HG03432 (cell line): ENCODE results near the gene CST1.
"Not testable (repeated sequence)": the region's sequence is repeated elsewhere in the genome, so short reads cannot be mapped to it uniquely, and the experiment has no call there.

Experiments
- ATAC-seq: cut with Tn5 transposase; IDR thresholded peaks from one replicate; pipeline ENCODE4 v1.9.1; 2021; ENCODE audit warnings: mild to moderate bottlenecking, moderate library complexity; ENCODE audit not compliant: unreplicated experiment

CST1 gene

DNA sequence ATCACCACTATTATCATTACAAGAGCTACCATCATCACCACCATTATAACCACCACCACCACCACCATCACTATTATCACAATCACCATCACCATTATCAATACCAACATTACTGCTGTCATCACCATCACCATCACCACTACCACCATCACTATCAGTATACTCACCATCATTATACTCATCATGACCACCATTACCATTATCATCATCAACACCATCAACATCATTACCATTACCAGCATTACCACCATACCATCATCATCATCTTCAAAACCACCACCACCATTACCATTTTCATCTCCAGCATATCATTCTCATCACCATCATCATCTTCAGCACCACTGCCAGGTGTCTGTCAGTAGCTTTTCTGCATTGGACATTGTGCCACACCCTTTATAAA, 39.0 kb downstream of the CST1 start:
- not testable (repeated sequence) for ATAC-seq

DNA sequence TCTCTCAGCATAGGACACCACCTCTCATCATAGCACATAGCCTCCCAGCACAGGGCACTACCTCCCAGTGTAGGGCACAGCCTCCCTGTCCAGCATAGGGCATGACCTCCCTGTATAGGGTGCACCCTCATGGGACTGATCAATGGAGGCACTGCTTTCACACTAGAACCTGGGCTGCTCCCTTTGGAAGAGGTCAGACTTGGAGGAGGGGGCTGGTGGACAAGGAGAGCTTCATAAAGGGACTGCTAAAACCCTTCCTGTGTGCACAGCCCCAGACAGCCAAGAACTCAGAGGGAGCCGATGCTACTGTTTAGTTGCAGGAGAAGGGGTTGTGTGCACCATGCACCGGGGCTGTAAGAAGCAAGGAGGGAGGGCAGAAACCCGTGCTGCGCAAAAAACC, 40.0 kb downstream of the CST1 start:
- no peak for ATAC-seq

DNA sequence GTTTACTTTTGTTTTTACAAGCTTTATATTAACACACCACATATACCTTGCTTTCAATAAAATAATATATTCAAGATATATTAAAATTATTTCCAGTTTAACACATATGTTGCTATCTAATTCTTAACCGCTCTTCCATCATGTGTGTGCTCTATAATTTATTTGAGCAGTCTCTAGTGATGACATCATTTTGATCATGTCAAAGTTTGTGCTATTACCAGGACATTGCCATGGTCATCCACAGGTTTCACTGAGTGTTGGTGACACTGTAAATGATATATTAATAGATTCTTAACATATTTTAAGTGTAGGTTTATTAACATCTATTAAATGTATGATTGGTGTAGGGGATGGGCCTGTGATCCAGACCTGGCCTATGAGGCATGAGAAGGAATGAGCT, 44.8 kb downstream of the CST1 start:
- ATAC-seq, result no peak

DNA sequence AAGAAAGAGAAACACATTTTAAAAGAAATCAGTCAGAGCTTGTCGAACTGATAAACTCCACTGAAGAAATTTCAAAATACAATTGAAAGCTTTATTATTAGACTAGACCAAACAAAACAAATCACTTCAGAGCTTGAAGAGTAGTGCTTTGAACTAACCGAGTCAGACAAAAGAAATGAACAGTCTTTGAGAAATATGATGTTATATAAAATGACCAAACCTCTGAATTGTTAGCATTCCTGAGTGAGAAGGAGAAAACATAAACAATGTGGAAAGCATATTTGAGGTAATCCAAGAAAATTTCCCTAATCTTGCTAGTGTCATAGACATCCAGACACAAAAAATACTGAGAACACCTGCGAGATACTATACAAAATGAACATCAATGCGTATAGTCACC, 48.7 kb downstream of the CST1 start:
- no peak for ATAC-seq

DNA sequence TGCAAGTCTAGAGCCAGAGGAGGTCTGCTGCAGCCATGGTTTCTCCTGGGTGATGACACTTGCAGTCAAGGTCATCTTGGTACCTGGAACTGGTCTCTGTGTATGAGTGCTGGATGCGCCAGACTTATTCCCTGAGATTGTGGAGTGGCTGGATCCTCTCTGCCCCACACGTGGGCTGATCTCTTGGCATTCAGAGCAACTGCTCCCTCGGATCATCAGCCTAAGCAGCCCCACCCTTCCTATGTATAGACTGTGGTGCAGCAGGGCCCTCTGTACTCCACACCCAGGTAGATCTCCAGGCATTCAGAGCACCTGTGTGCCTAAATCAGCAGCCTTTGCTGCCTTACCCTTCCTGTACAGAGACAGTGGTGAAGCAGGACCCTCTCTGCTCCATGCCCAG, 49.8 kb downstream of the CST1 start:
- ATAC-seq, result no peak

DNA sequence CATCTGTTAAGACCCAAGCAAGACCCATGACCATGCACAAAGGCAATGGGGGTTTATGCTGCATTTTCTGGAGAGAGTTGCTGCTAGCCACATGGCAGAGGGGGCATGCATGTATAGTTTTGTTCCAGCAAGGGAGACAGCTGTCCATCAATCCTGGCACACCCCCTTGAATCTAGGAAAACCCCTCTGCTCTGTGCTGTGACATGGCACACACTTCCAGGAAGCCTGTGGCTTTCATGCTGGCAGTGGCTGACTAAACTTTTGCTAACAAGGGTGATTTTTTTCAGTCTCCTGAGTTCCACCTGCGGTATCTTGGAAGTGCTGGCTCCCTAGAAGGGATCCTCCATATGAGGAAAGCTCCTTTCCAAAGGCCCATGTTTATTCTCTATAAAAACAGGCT, 52.8 kb downstream of the CST1 start:
- no peak for ATAC-seq
